ENCODE results near the gene FOXL1.

Gene FOXL1

GRCh38 chr16:86558355-86559193 is 19.8 kb upstream of the FOXL1 start:
- H3K79me2 ChIP-seq (ENCODE audit: control insufficient read depth, low read length) = peaks cover 14% of the 10 kb centered on the region
- H3K4me2 ChIP-seq (ENCODE audit: low read length) = no peak overlapping the region
- peaks cover 10% of the 10 kb centered on the region for H3K36me3 ChIP-seq (ENCODE audit: control insufficient read depth, low read length)
- H3K27me3 ChIP-seq (ENCODE audit: control insufficient read depth, low read length) = no peaks in the 10 kb centered on the region
- TF ChIP-seq EZH2phosphoT487 (IDR thresholded peaks at IDR 0.05; ENCODE audit: borderline replicate concordance, low read length) (no peak), CTCF (IDR thresholded peaks at IDR 0.05; ENCODE audit: low read depth, low read length, poor library complexity, severe bottlenecking) (no peak)
- peaks cover 17% of the 10 kb centered on the region for H3K4me1 ChIP-seq (ENCODE audit: control insufficient read depth, low read length)
- no peak overlapping the region for H3K4me3 ChIP-seq (ENCODE audit: low read length)
- no peak overlapping the region for H3K27ac ChIP-seq (ENCODE audit: low read depth, low read length)
- no peaks in the 10 kb centered on the region for H4K20me1 ChIP-seq (ENCODE audit: control insufficient read depth, insufficient read depth, low read depth, low read length)
- no peaks in the 10 kb centered on the region for H3K9me2 ChIP-seq (replicated peaks; ENCODE audit: control insufficient read depth, low read length)
- peaks cover 5% of the 10 kb centered on the region; the same call in 1 of the 2 replicates for H3F3A ChIP-seq (ENCODE audit: control insufficient read depth, insufficient read depth)
- 0 out of 2 replicates have a peak, but pooled peaks cover 2% of the 10 kb centered on the region for H3K9me3 ChIP-seq (ENCODE audit: control insufficient read depth, insufficient read depth, low read length)

GRCh38 chr16:86559802-86560305 is 18.5 kb upstream of the FOXL1 start:
- H3K4me3 ChIP-seq (ENCODE audit: low read length) = no peak overlapping the region
- TF ChIP-seq CTCF (IDR thresholded peaks at IDR 0.05; ENCODE audit: low read depth, low read length, poor library complexity, severe bottlenecking) = no peak
- TF ChIP-seq EZH2phosphoT487 (IDR thresholded peaks at IDR 0.05; ENCODE audit: borderline replicate concordance, low read length) = no peak
- H3K4me1 ChIP-seq (ENCODE audit: control insufficient read depth, low read length) = peaks cover 18% of the 10 kb centered on the region
- no peak overlapping the region for H3K4me2 ChIP-seq (ENCODE audit: low read length)
- peaks cover under 1% of the 10 kb centered on the region for H3K79me2 ChIP-seq (ENCODE audit: control insufficient read depth, low read length)
- no peaks in the 10 kb centered on the region for H3F3A ChIP-seq (ENCODE audit: control insufficient read depth, insufficient read depth)
- no peaks in the 10 kb centered on the region for H4K20me1 ChIP-seq (ENCODE audit: control insufficient read depth, insufficient read depth, low read depth, low read length)
- H3K36me3 ChIP-seq (ENCODE audit: control insufficient read depth, low read length) = peaks cover under 1% of the 10 kb centered on the region; the same call in 1 of the 2 replicates
- peaks cover 6% of the 10 kb centered on the region for H3K27me3 ChIP-seq (ENCODE audit: control insufficient read depth, low read length)
- no peak overlapping the region for H3K27ac ChIP-seq (ENCODE audit: low read depth, low read length)
- no peaks in the 10 kb centered on the region for H3K9me3 ChIP-seq (ENCODE audit: control insufficient read depth, insufficient read depth, low read length)
- H3K9me2 ChIP-seq (replicated peaks; ENCODE audit: control insufficient read depth, low read length) = no peaks in the 10 kb centered on the region

GRCh38 chr16:86562356-86562755 is 16.0 kb upstream of the FOXL1 start:
- no peaks in the 10 kb centered on the region for H4K20me1 ChIP-seq (ENCODE audit: control insufficient read depth, insufficient read depth, low read depth, low read length)
- H3K36me3 ChIP-seq (ENCODE audit: control insufficient read depth, low read length) = no peaks in the 10 kb centered on the region
- H3K4me2 ChIP-seq (ENCODE audit: low read length) = no peak overlapping the region
- H3K79me2 ChIP-seq (ENCODE audit: control insufficient read depth, low read length) = no peaks in the 10 kb centered on the region
- TF ChIP-seq EZH2phosphoT487 (IDR thresholded peaks at IDR 0.05; ENCODE audit: borderline replicate concordance, low read length) (no peak), CTCF (IDR thresholded peaks at IDR 0.05; ENCODE audit: low read depth, low read length, poor library complexity, severe bottlenecking) (no peak)
- peaks cover 12% of the 10 kb centered on the region for H3K27me3 ChIP-seq (ENCODE audit: control insufficient read depth, low read length)
- no peak overlapping the region for H3K27ac ChIP-seq (ENCODE audit: low read depth, low read length)
- no peak overlapping the region for H3K4me3 ChIP-seq (ENCODE audit: low read length)
- no peaks in the 10 kb centered on the region for H3K9me2 ChIP-seq (replicated peaks; ENCODE audit: control insufficient read depth, low read length)
- H3K9me3 ChIP-seq (ENCODE audit: control insufficient read depth, insufficient read depth, low read length) = no peaks in the 10 kb centered on the region
- no peaks in the 10 kb centered on the region for H3F3A ChIP-seq (ENCODE audit: control insufficient read depth, insufficient read depth)
- H3K4me1 ChIP-seq (ENCODE audit: control insufficient read depth, low read length) = peaks cover 12% of the 10 kb centered on the region
